Measurements from ENCODE around the gene ELAVL1. TPM values are rescaled to one million over a fixed set of nuclear protein-coding genes. Genes with fewer than 3 reads are reported as not detected.

The ELAVL1 gene
- total and polyA plus RNA-seq, 2 donors (not counting 1 experiment from before 2014, with no cell fraction given) = 21.8 to 63.5 TPM

DNA sequence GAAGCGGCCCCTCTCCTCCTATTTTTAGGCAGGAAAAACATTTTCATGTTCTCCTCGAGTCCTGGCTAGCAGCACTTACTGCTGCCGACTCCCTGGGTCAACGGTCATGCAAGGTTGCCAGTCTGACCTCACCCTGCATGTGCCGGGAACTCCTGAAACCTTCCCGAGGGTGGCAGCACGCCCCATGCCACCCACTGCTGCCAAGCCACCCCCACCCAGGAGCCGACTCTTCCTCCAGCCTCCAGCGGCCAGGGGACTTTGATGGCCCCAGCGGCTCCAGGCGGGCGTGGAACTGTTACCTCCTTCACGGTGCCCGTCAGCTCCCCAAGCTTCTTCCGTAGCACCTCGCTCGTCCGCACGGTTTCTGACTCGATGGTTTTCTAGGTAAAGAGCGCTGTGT lies 70.7 kb downstream of the ELAVL1 start:
- H3K4me2 ChIP-seq (replicated peaks; ENCODE audit: low read depth, low read length, poor library complexity, severe bottlenecking) = no peak overlapping the region
- DNase-seq (no peak), ATAC-seq (ENCODE audit: low read depth) (no peak)
- TF ChIP-seq, protein P1, sequence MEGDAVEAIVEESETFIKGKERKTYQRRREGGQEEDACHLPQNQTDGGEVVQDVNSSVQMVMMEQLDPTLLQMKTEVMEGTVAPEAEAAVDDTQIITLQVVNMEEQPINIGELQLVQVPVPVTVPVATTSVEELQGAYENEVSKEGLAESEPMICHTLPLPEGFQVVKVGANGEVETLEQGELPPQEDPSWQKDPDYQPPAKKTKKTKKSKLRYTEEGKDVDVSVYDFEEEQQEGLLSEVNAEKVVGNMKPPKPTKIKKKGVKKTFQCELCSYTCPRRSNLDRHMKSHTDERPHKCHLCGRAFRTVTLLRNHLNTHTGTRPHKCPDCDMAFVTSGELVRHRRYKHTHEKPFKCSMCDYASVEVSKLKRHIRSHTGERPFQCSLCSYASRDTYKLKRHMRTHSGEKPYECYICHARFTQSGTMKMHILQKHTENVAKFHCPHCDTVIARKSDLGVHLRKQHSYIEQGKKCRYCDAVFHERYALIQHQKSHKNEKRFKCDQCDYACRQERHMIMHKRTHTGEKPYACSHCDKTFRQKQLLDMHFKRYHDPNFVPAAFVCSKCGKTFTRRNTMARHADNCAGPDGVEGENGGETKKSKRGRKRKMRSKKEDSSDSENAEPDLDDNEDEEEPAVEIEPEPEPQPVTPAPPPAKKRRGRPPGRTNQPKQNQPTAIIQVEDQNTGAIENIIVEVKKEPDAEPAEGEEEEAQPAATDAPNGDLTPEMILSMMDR (IDR thresholded peaks at IDR 0.05) = no peak
- TF ChIP-seq EZH2 (IDR thresholded peaks at IDR 0.05; ENCODE audit: borderline replicate concordance, insufficient read depth, low read depth, low read length, poor library complexity, severe bottlenecking) = no peak
- H3K79me2 ChIP-seq (ENCODE audit: control insufficient read depth, insufficient read depth, low read length) = peaks cover 11% of the 10 kb centered on the region
- H3K36me3 ChIP-seq (replicated peaks in 1 of 2; ENCODE audit: control extremely low read depth in 1 of 2, control insufficient read depth in 1 of 2, extremely low read depth in 1 of 2, insufficient read depth in 2 of 2, low read length in 1 of 2) = peaks cover 2 to 69% of the 10 kb centered on the region in 2 experiments
- no peaks in the 10 kb centered on the region for H3K4me1 ChIP-seq (ENCODE audit: control insufficient read depth in 2 of 2, insufficient read depth in 2 of 2, low read length in 2 of 2)
- WGBS (ENCODE audit: insufficient coverage) = 92% methylated on average over 20 of the region's 21 CpGs
- Mint-ChIP-seq H3K27me3 (no peaks in the 10 kb centered on the region), H3K4me3 (no peak overlapping the region), H3K27ac (no peak overlapping the region), H3K9me3 (ENCODE audit: insufficient read depth) (no peaks in the 10 kb centered on the region), H3K4me1 (peaks cover 2% of the 10 kb centered on the region)
- no peak overlapping the region for H2AFZ ChIP-seq (ENCODE audit: insufficient read depth, low read depth, low read length, poor library complexity, severe bottlenecking)
- no peaks in the 10 kb centered on the region for H3K9me3 ChIP-seq (ENCODE audit: control extremely low read depth in 1 of 3, control insufficient read depth in 2 of 3, insufficient read depth in 1 of 3, low read length in 2 of 3)
- H3K27me3 ChIP-seq (replicated peaks in 1 of 4; ENCODE audit: control extremely low read depth in 1 of 4, control insufficient read depth in 3 of 4, insufficient read depth in 4 of 4, low read length in 3 of 4) = no peaks in the 10 kb centered on the region
- no peak overlapping the region for H3K27ac ChIP-seq (ENCODE audit: low read length in 2 of 2)
- ChIA-PET POLR2A (no interaction called here), CTCF (interaction anchor here (1.8 kb wide), 1 partner anchor 9 kb away, joined by 9 read pairs; the partner anchor contains the start of gene TIMM44)
- H3K4me3 ChIP-seq (ENCODE audit: control extremely low read depth in 1 of 5, extremely low read depth in 1 of 5, insufficient read depth in 1 of 5, low read depth in 2 of 5, low read length in 4 of 5) = no peak overlapping the region
- intact Hi-C loops (cut with micrococcal nuclease) = no loop called here
- no peak overlapping the region for H3K9ac ChIP-seq (ENCODE audit: low read length)
- H4K20me1 ChIP-seq (ENCODE audit: control insufficient read depth, insufficient read depth, low read length, poor library complexity, severe bottlenecking) = peaks cover 22% of the 10 kb centered on the region

DNA sequence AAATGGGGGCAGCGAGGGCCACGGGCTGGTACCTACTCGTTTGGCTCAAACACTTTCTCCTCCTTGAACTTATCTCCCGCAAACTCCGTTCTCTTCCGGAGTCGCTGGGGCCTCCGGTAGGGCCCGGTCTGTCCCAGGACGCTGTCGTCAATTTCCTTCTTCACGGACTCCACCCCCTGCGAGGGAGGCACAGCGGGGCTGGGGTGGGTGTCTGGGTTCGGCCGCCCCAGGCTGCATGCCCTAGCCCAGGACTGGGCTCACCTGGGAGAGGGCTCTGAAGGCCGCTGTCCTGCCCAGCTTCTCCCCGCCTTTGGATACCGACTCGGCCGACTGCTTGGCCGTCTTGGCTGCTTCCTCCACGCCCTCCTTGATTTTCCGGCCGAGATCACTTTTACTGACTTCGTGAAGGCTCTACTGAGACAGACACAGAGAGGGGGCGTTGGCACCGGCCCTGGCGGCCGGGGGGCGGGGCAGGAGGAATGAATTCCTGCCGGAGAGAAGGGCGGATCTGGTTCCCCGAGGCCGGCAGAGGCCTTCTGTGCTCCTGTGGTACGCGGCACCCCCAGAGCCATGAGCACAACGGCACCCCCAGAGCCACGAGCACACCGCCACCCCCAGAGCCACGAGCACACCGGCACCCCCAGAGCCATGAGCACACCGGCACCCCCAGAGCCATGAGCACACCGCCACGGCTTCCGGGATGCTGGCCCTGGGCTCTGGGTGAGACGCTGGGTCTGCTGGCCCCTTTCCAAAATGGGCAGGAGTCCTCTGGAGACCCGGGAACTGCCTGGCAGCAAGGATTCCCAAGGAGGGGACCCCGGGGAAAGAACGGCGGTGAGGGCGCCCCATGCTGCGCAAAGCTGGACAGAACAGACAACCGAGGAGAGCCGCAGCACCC lies 71.4 kb downstream of the ELAVL1 start:
- H3K27ac ChIP-seq (ENCODE audit: low read length in 2 of 2) = no peak overlapping the region
- H3K9me3 ChIP-seq (ENCODE audit: control extremely low read depth in 1 of 3, control insufficient read depth in 2 of 3, insufficient read depth in 1 of 3, low read length in 2 of 3) = no peaks in the 10 kb centered on the region
- Mint-ChIP-seq H3K27ac (no peak overlapping the region), H3K4me1 (peaks cover 2% of the 10 kb centered on the region), H3K4me3 (no peak overlapping the region), H3K9me3 (ENCODE audit: insufficient read depth) (no peaks in the 10 kb centered on the region), H3K27me3 (no peaks in the 10 kb centered on the region)
- peaks cover 22% of the 10 kb centered on the region for H4K20me1 ChIP-seq (ENCODE audit: control insufficient read depth, insufficient read depth, low read length, poor library complexity, severe bottlenecking)
- no peaks in the 10 kb centered on the region for H3K4me1 ChIP-seq (ENCODE audit: control insufficient read depth in 2 of 2, insufficient read depth in 2 of 2, low read length in 2 of 2)
- ATAC-seq (ENCODE audit: low read depth) (no peak), DNase-seq (no peak)
- peaks cover 2 to 69% of the 10 kb centered on the region in 2 experiments for H3K36me3 ChIP-seq (replicated peaks in 1 of 2; ENCODE audit: control extremely low read depth in 1 of 2, control insufficient read depth in 1 of 2, extremely low read depth in 1 of 2, insufficient read depth in 2 of 2, low read length in 1 of 2)
- H3K9ac ChIP-seq (ENCODE audit: low read length) = no peak overlapping the region
- no peak overlapping the region for H3K4me2 ChIP-seq (replicated peaks; ENCODE audit: low read depth, low read length, poor library complexity, severe bottlenecking)
- H3K4me3 ChIP-seq (ENCODE audit: control extremely low read depth in 1 of 5, extremely low read depth in 1 of 5, insufficient read depth in 1 of 5, low read depth in 2 of 5, low read length in 4 of 5) = no peak overlapping the region
- ChIA-PET POLR2A (no interaction called here), CTCF (interaction anchor here (1.8 kb wide), 1 partner anchor 10 kb away, joined by 9 read pairs; the partner anchor contains the start of gene TIMM44)
- TF ChIP-seq EZH2 (IDR thresholded peaks at IDR 0.05; ENCODE audit: borderline replicate concordance, insufficient read depth, low read depth, low read length, poor library complexity, severe bottlenecking) = no peak
- TF ChIP-seq, protein P1 (IDR thresholded peaks at IDR 0.05) = no peak
- peaks cover 7% of the 10 kb centered on the region for H3K79me2 ChIP-seq (ENCODE audit: control insufficient read depth, insufficient read depth, low read length)
- 95% methylated on average over 54 of the region's 55 CpGs for whole genome bisulfite sequencing (ENCODE audit: insufficient coverage)
- no peaks in the 10 kb centered on the region for H3K27me3 ChIP-seq (replicated peaks in 1 of 4; ENCODE audit: control extremely low read depth in 1 of 4, control insufficient read depth in 3 of 4, insufficient read depth in 4 of 4, low read length in 3 of 4)
- no peak overlapping the region for H2AFZ ChIP-seq (ENCODE audit: insufficient read depth, low read depth, low read length, poor library complexity, severe bottlenecking)
- intact Hi-C loops (cut with micrococcal nuclease) = no loop called here

All from B cell (primary cell).